ACC112 (cell line): ENCODE data around the gene BCAS1.

Experiments used
- H2AFZ ChIP-seq: fragments of 200-600 bp; sonication (generic); one replicate; pipeline ENCODE4 v1.6.0; 2017; ENCODE audit warnings: antibody characterized with exemption, low read length; ENCODE audit not compliant: unreplicated experiment
- H3K27ac ChIP-seq: fragments of 200-600 bp; sonication (generic); 2 replicates; pipeline ENCODE4 v1.5.1; 2014; ENCODE audit warnings: low read depth, mild to moderate bottlenecking, antibody characterized with exemption, low read length, moderate library complexity
- H3K27me3 ChIP-seq: fragments of 200-600 bp; sonication (generic); 2 replicates; pipeline ENCODE4 v1.6.1; 2014; ENCODE audit warnings: mild to moderate bottlenecking, antibody characterized with exemption, low read length, moderate library complexity, mixed read lengths; ENCODE audit not compliant: insufficient read depth
- H3K36me3 ChIP-seq: fragments of 200-600 bp; sonication (generic); 2 replicates; pipeline ENCODE4 v1.6.1; 2016; ENCODE audit warnings: mild to moderate bottlenecking, antibody characterized with exemption, low read length, moderate library complexity, mixed read lengths; ENCODE audit not compliant: insufficient read depth
- H3K4me1 ChIP-seq: fragments of 200-600 bp; sonication (generic); one replicate; pipeline ENCODE4 v1.6.1; 2016; ENCODE audit warnings: low read length, mixed read lengths; ENCODE audit not compliant: insufficient read depth, unreplicated experiment, control insufficient read depth
- H3K4me3 ChIP-seq: fragments of 200-600 bp; sonication (generic); 2 replicates; pipeline ENCODE4 v1.5.1; 2014; ENCODE audit warnings: mild to moderate bottlenecking, low read depth, low read length
- H3K79me2 ChIP-seq: fragments of 200-600 bp; sonication (generic); one replicate; pipeline ENCODE4 v1.6.0; 2016; ENCODE audit warnings: low read length; ENCODE audit not compliant: control insufficient read depth, unreplicated experiment, insufficient read depth

The BCAS1 gene

GRCh38 chr20:53962388-53962787 lies 108.0 kb downstream of the BCAS1 start:
- Histone ChIP-seq H2AFZ (no peak overlapping the region), H3K27me3 (peaks cover 7% of the 10 kb centered on the region; the same call in 1 of the 2 replicates), H3K4me1 (peaks cover 10% of the 10 kb centered on the region), H3K4me3 (no peak overlapping the region), H3K79me2 (no peaks in the 10 kb centered on the region), H3K36me3 (no peaks in the 10 kb centered on the region), H3K27ac (no peak overlapping the region)

GRCh38 chr20:53961527-53961926 lies 108.9 kb downstream of the BCAS1 start:
- Histone ChIP-seq H3K4me1 (peaks cover 15% of the 10 kb centered on the region), H3K4me3 (no peak overlapping the region), H3K27me3 (peaks cover 7% of the 10 kb centered on the region; the same call in 1 of the 2 replicates), H3K27ac (no peak overlapping the region), H3K36me3 (no peaks in the 10 kb centered on the region), H3K79me2 (no peaks in the 10 kb centered on the region), H2AFZ (no peak overlapping the region)

DNA sequence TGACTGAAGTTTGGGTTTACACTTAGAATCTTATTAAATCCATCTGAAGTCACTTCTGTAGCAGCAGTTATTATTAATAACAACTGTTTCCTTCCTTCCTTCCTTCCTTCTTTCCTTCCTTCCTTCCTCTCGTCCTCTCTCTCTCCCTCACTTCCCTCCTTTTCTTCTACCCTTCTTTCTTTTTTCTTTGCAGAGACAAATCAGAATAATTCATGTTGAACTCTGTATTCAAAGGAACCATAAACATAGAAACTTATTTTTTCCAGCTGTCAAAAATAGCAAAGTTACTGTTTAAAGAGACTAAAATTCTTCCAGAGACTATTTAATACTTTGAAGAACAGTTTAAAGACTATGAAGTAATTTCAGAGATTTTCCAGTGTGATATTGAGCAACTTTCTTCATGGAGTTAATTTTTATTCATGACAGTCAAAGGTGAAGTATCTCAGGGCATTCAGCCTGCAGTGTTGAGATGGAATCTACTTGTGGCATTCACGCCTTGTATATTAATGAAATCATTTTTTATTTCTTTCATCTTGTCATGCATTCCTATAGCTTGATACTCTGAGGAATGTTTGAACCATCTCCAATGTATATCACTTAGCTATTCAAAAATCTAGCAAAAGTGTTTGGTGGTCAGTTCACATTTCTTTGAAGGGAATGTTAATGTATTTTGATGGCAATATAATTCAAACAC lies 109.7 kb downstream of the BCAS1 start:
- peaks cover 7% of the 10 kb centered on the region; the same call in 1 of the 2 replicates for H3K27me3 ChIP-seq
- no peak overlapping the region for H3K4me3 ChIP-seq
- peaks cover 15% of the 10 kb centered on the region for H3K4me1 ChIP-seq

DNA sequence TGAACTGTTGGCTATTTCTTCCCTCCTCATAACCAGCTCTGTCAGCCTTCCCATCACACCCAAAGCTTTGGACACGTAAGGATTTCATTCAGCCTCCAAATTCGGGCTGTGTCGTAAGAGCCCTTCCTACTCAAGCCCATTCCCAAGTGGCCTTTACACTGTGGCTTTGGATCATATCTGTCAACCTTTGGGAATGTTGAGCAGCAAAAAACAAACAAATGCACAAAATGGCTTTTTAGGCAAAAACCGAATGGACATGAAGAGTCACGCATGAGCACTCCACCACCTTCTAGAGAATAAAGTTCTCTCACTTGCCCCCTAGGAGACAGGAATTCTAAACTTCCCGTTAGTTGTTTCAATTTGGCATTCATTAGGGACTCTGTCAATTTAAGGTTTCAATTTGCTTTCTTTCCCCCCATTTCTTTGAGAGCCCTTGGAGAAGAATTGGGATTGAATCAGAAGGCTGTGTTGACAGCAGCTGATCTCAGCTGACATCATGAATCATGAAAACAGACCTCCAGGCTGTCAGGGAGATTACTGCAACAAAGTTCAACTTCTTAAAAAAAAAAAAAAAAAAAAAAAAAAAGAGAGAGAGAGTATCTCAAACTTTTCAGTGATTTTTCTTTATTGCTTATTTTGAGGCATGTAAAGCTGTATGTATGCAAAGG lies 110.3 kb downstream of the BCAS1 start:
- no peaks in the 10 kb centered on the region for H3K36me3 ChIP-seq
- no peaks in the 10 kb centered on the region for H3K79me2 ChIP-seq
- peaks cover 15% of the 10 kb centered on the region for H3K4me1 ChIP-seq
- H3K27me3 ChIP-seq: peaks cover 3% of the 10 kb centered on the region; the same call in 1 of the 2 replicates
- peak overlapping the region; percentile 17; the same call in 1 of the 2 replicates for H3K4me3 ChIP-seq
- H3K27ac ChIP-seq: peak overlapping the region; percentile 9; the same call in 1 of the 2 replicates
- H2AFZ ChIP-seq: peak overlapping the region; percentile 52

More for the DNA sequence above, 109.7 kb downstream of the BCAS1 start:
- H3K79me2 ChIP-seq: no peaks in the 10 kb centered on the region
- no peak overlapping the region for H3K27ac ChIP-seq
- no peak overlapping the region for H2AFZ ChIP-seq
- H3K36me3 ChIP-seq: no peaks in the 10 kb centered on the region

- Histone ChIP-seq H3K79me2 (no peaks in the 10 kb centered on the region), H3K27ac (no peak overlapping the region), H2AFZ (no peak overlapping the region), H3K4me3 (no peak overlapping the region), H3K27me3 (no peaks in the 10 kb centered on the region; the same call in 1 of the 2 replicates), H3K36me3 (no peaks in the 10 kb centered on the region), H3K4me1 (peaks cover 15% of the 10 kb centered on the region)
Observed at GRCh38 chr20:53958260-53958659, 112.1 kb downstream of the BCAS1 start.

GRCh38 chr20:53957451-53958172 lies 112.8 kb downstream of the BCAS1 start:
- H3K27ac ChIP-seq: no peak overlapping the region
- H2AFZ ChIP-seq: no peak overlapping the region
- H3K36me3 ChIP-seq: no peaks in the 10 kb centered on the region
- H3K4me3 ChIP-seq: no peak overlapping the region
- H3K79me2 ChIP-seq: no peaks in the 10 kb centered on the region
- H3K27me3 ChIP-seq: no peaks in the 10 kb centered on the region; the same call in 1 of the 2 replicates
- H3K4me1 ChIP-seq: peaks cover 15% of the 10 kb centered on the region

DNA sequence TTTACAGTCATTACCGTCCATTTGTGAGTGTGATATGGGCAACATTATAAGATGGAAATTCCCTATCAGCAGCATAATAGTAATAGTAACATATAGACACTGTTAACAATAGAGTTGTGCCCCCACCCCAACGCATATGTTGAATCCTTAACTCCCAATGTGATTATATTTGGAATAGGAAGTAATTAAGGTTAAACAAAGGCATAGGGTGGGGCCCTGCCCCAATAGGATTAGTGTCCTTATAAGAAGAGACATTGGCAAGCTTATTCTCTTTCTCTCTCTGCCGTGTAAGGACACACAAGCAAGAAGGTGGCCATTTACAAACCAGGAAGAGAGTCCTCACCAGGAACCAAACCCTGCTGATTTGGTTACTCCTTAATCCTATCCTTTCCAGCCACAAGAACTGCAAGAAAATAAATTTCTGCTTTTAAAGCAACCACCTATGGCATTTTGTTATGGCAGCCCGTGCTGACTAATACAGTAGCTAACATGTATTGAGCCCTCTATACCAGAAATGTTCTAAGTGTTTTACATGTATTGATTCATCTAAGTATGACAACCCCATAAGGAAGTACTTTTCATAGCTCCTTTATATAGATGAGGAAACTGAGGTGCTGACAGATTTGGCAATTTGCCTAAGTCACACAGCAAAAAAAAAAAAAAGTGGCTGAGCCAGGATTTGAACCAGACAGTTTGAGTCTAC lies 114.2 kb downstream of the BCAS1 start:
- H3K79me2 ChIP-seq: no peaks in the 10 kb centered on the region
- peaks cover 15% of the 10 kb centered on the region for H3K4me1 ChIP-seq
- H3K27me3 ChIP-seq: no peaks in the 10 kb centered on the region
- H2AFZ ChIP-seq: no peak overlapping the region
- no peak overlapping the region for H3K27ac ChIP-seq
- no peaks in the 10 kb centered on the region for H3K36me3 ChIP-seq
- no peak overlapping the region for H3K4me3 ChIP-seq

GRCh38 chr20:53954723-53955658 lies 115.4 kb downstream of the BCAS1 start:
- Histone ChIP-seq H3K4me3 (no peak overlapping the region), H2AFZ (no peak overlapping the region), H3K36me3 (no peaks in the 10 kb centered on the region), H3K27ac (no peak overlapping the region), H3K4me1 (peaks cover 16% of the 10 kb centered on the region), H3K27me3 (no peaks in the 10 kb centered on the region), H3K79me2 (no peaks in the 10 kb centered on the region)

DNA sequence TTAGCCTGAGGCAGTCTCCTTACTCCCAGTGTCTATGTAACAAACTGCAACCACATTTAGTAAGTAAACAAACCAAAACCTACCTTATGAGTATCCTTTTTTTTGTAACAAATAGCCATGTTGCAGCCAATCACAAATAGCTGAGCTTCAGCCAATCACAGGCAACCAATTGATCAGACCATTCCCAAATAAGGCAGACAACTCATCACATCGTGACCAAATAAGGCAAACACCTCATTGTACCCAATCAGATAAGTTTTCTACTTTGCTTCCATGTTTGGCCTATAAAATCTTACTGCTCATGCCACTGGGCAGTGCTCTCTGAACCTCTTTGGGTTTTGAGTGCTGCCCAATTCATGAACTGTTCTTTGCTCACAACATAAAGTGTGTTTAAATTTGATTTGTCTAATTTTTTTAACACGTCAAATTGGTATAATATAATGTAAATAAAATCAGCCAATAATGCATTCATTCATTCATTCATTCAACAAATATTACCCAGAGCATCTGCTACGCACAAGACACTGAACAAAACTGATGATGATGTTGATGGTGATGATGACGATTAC lies 117.8 kb downstream of the BCAS1 start:
- Histone ChIP-seq H3K27me3 (no peaks in the 10 kb centered on the region), H3K4me1 (peaks cover 25% of the 10 kb centered on the region), H3K4me3 (no peak overlapping the region), H2AFZ (no peak overlapping the region), H3K79me2 (no peaks in the 10 kb centered on the region), H3K36me3 (no peaks in the 10 kb centered on the region), H3K27ac (no peak overlapping the region)
